NCI-H128 (cell line): Measurements from ENCODE around the gene ARL6IP5.

Source experiments
- DNase-seq: peaks from one replicate; lab custom pipeline; 2025; ENCODE audit not compliant: unreplicated experiment; lab: John Stamatoyannopoulos, UW

Gene ARL6IP5

GRCh38 chr3:69085833-69086722, 1.3 kb downstream of the ARL6IP5 start:
- DNase-seq, result peak; percentile 23

- no peak for DNase-seq
Observed at GRCh38 chr3:69087030-69087791, 2.5 kb downstream of the ARL6IP5 start.

GRCh38 chr3:69088063-69088462, 3.3 kb downstream of the ARL6IP5 start:
- no peak for DNase-seq

- no peak for DNase-seq
Observed at GRCh38 chr3:69090021-69090420, 5.3 kb downstream of the ARL6IP5 start.

- DNase-seq, result no peak
Observed at GRCh38 chr3:69091389-69092029, 6.8 kb downstream of the ARL6IP5 start.

- no peak for DNase-seq
Observed at GRCh38 chr3:69092030-69092516, 7.3 kb downstream of the ARL6IP5 start.

GRCh38 chr3:69094467-69095205, 9.9 kb downstream of the ARL6IP5 start:
- DNase-seq, result no peak

- no peak for DNase-seq
Observed at GRCh38 chr3:69095636-69096035, 10.9 kb downstream of the ARL6IP5 start.

GRCh38 chr3:69096299-69096698, 11.6 kb downstream of the ARL6IP5 start:
- DNase-seq, result no peak

GRCh38 chr3:69097407-69098086, 12.8 kb downstream of the ARL6IP5 start:
- no peak for DNase-seq

GRCh38 chr3:69099576-69099975, 14.8 kb downstream of the ARL6IP5 start:
- DNase-seq, result no peak

GRCh38 chr3:69102384-69102783, 17.6 kb downstream of the ARL6IP5 start:
- DNase-seq, result no peak

GRCh38 chr3:69103123-69103522, 18.4 kb downstream of the ARL6IP5 start:
- DNase-seq, result no peak

GRCh38 chr3:69104586-69104985, 19.8 kb downstream of the ARL6IP5 start:
- DNase-seq, result no peak

GRCh38 chr3:69105320-69105719, 20.6 kb downstream of the ARL6IP5 start:
- DNase-seq, result no peak

- DNase-seq, result no peak
Observed at GRCh38 chr3:69107841-69108240, 23.1 kb downstream of the ARL6IP5 start.

GRCh38 chr3:69108811-69109210, 24.1 kb downstream of the ARL6IP5 start:
- DNase-seq, result no peak

- DNase-seq, result no peak
Observed at GRCh38 chr3:69110941-69111546, 26.3 kb downstream of the ARL6IP5 start.

GRCh38 chr3:69113536-69113935, 28.8 kb downstream of the ARL6IP5 start:
- no peak for DNase-seq

- DNase-seq, result no peak
Observed at GRCh38 chr3:69115731-69116130, 31.0 kb downstream of the ARL6IP5 start.
